ENCODE measurements around the gene MED6. TPM values are rescaled to one million over a fixed set of nuclear protein-coding genes. Genes with fewer than 3 reads are reported as not detected.

The MED6 gene
- total RNA-seq, 1 experiment from 2014 or later = 55.3 TPM

GRCh38 chr14:70645892-70646291, 45.4 kb upstream of the MED6 start:
- no peak overlapping the region for H2BK120ac ChIP-seq (ENCODE audit: low read depth, low read length, poor library complexity, severe bottlenecking)
- no peak overlapping the region for H2BK12ac ChIP-seq (ENCODE audit: insufficient read length, low read depth, low read length)
- H3K36me3 Mint-ChIP-seq (ENCODE audit: insufficient read depth in 1 of 3, low read depth in 3 of 3) = peaks cover 9 to 19% (median 14%) of the 10 kb centered on the region in 3 experiments
- H3K4me3 Mint-ChIP-seq = peak overlapping the region in 1 of 2 experiments; percentile 49; a peak in 2 of 5 replicates
- no peaks in the 10 kb centered on the region for H3K27me3 ChIP-seq (ENCODE audit: insufficient read depth, low read length)
- no peak overlapping the region for H3K56ac ChIP-seq (ENCODE audit: insufficient read length, low read depth, low read length)
- H2BK20ac ChIP-seq (ENCODE audit: low read depth, low read length, poor library complexity, severe bottlenecking) = no peak overlapping the region
- H3K23me2 ChIP-seq (ENCODE audit: insufficient read length, low read depth, low read length, poor library complexity, severe bottlenecking) = peaks cover 17% of the 10 kb centered on the region
- H3K23ac ChIP-seq (ENCODE audit: insufficient read length, low read depth, low read length) = no peak overlapping the region
- H3K18ac ChIP-seq (ENCODE audit: insufficient read length, low read depth, low read length) = no peak overlapping the region
- no peak overlapping the region for H2AK5ac ChIP-seq (ENCODE audit: insufficient read length, low read length)
- H2BK15ac ChIP-seq (ENCODE audit: low read depth, low read length) = no peak overlapping the region
- H3K4me1 ChIP-seq (ENCODE audit: insufficient read depth, low read length) = peaks cover 26% of the 10 kb centered on the region
- no peak overlapping the region for H3T11ph ChIP-seq (ENCODE audit: low read length)
- TF ChIP-seq, protein P1, sequence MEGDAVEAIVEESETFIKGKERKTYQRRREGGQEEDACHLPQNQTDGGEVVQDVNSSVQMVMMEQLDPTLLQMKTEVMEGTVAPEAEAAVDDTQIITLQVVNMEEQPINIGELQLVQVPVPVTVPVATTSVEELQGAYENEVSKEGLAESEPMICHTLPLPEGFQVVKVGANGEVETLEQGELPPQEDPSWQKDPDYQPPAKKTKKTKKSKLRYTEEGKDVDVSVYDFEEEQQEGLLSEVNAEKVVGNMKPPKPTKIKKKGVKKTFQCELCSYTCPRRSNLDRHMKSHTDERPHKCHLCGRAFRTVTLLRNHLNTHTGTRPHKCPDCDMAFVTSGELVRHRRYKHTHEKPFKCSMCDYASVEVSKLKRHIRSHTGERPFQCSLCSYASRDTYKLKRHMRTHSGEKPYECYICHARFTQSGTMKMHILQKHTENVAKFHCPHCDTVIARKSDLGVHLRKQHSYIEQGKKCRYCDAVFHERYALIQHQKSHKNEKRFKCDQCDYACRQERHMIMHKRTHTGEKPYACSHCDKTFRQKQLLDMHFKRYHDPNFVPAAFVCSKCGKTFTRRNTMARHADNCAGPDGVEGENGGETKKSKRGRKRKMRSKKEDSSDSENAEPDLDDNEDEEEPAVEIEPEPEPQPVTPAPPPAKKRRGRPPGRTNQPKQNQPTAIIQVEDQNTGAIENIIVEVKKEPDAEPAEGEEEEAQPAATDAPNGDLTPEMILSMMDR (conservative IDR thresholded peaks at IDR 0.05) = no peak
- peak overlapping the region; percentile 92 for H3K27ac ChIP-seq (ENCODE audit: insufficient read length, low read depth, low read length)
- H3K4me2 ChIP-seq (ENCODE audit: insufficient read depth, insufficient read length, low read length) = peak overlapping the region; percentile 25
- no peaks in the 10 kb centered on the region for H4K20me1 ChIP-seq (ENCODE audit: control insufficient read depth, insufficient read depth, insufficient read length)
- DNase-seq = no peak
- no peak overlapping the region for H2BK5ac ChIP-seq (ENCODE audit: insufficient read length, low read length)
- peak overlapping the region; percentile 92 to 94 (median 93) for H3K27ac Mint-ChIP-seq
- WGBS (ENCODE audit: extremely low coverage, insufficient read length, low lambda C conversion rate) = no CpG with 5 or more reads among the region's 6 CpGs
- H3K9me3 Mint-ChIP-seq = no peaks in the 10 kb centered on the region
- peaks cover 4% of the 10 kb centered on the region for H3K79me1 ChIP-seq (ENCODE audit: insufficient read depth, low read depth, low read length, poor library complexity, severe bottlenecking)
- H3K27me3 Mint-ChIP-seq (ENCODE audit: low read depth) = no peaks in the 10 kb centered on the region
- H3K4me1 Mint-ChIP-seq = peaks cover 49 to 59% of the 10 kb centered on the region in 2 experiments
- no peak overlapping the region for H3K4ac ChIP-seq (ENCODE audit: low read depth, low read length)
- no peak overlapping the region for H3K14ac ChIP-seq (ENCODE audit: insufficient read depth, low read length)
- H4K8ac ChIP-seq (replicated peaks; ENCODE audit: insufficient read length, low read depth, low read length) = no peak overlapping the region
- no peaks in the 10 kb centered on the region for H3K9me3 ChIP-seq (ENCODE audit: control insufficient read depth, low read depth, low read length)
- H4K91ac ChIP-seq (ENCODE audit: insufficient read length, low read depth, low read length) = no peak overlapping the region
- no peak overlapping the region for H4K5ac ChIP-seq (ENCODE audit: insufficient read length, low read depth, low read length)
- H3K79me2 ChIP-seq (ENCODE audit: insufficient read depth, low read length) = peaks cover 57% of the 10 kb centered on the region; the same call in 1 of the 2 replicates
- no peak overlapping the region for H3K9ac ChIP-seq (ENCODE audit: extremely low read depth, insufficient read length, low read length)
- H2AFZ ChIP-seq (ENCODE audit: low read length) = no peak overlapping the region
